Measurements from ENCODE around the gene PTPN11. TPM values are rescaled to one million over a fixed set of nuclear protein-coding genes. Genes with fewer than 3 reads are reported as not detected.

PTPN11 gene
- total and polyA plus RNA-seq, 10 of the 15 experiments (the other 5 are each of a cell fraction or from before 2014, with no cell fraction given), result 14.6 to 85.2 (median 58.6) TPM

DNA sequence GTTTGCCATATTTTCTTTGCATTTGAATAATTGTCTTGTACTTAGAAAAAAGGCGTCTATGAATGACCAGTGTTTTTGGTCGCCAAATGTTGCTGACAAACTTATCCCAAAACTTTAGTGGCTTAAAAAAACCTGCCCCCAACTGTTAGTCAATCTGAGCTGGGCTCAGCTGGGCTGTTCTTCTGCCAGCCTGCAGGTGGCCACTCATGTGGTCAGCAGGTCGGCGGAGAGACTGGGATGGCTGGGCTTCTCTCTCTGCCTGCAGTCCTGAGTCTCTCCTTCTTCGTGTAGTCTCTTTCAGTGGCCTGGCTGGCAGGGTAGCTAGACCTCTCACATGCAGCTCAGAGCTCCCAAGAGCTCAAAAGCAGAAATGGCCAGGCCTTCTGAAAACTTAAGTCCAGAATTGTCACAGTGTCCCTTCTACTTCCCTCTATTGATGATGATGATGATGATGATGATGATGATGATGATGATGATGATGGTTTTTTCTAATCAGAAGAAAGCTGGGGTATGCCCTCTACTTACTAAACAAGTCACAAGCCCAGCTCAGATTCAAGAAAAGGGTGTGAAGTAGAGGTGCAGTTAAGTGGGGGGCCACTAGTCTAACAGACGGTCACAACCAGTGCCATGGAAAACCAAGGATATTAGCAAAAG lies 87.9 kb downstream of the PTPN11 start:
- in situ Hi-C loops (cut with MboI), result no loop called here
- Histone ChIP-seq H3K36me3 (ENCODE audit: control insufficient read depth in 2 of 2, insufficient read depth in 2 of 2, low read length in 1 of 2) (peaks cover 8 to 27% of the 10 kb centered on the region in 2 experiments), H3K79me2 (ENCODE audit: control insufficient read depth, insufficient read depth, low read length) (no peaks in the 10 kb centered on the region), H4K20me1 (ENCODE audit: control insufficient read depth, insufficient read depth) (no peaks in the 10 kb centered on the region), H2AFZ (ENCODE audit: control insufficient read depth, low read depth, low read length) (no peak overlapping the region), H3K4me1 (ENCODE audit: control insufficient read depth, insufficient read depth, low read length) (no peaks in the 10 kb centered on the region), H3K9me3 (replicated peaks; ENCODE audit: control insufficient read depth, insufficient read depth, low read length) (no peaks in the 10 kb centered on the region), H3K4me2 (ENCODE audit: control insufficient read depth, insufficient read depth) (no peak overlapping the region), H3K9ac (ENCODE audit: control insufficient read depth, insufficient read depth, low read length) (no peak overlapping the region), H3K27ac (ENCODE audit: control insufficient read depth, insufficient read depth) (no peak overlapping the region), H3K4me3 (no peak overlapping the region), H3K27me3 (replicated peaks in 1 of 2; ENCODE audit: control insufficient read depth in 2 of 2, insufficient read depth in 2 of 2, low read length in 1 of 2) (no peaks in the 10 kb centered on the region)
- DNase-seq (ENCODE audit: low read depth, low spot score) (no peak), FAIRE-seq (peak; percentile 52), ATAC-seq (no peak)
- ChIA-PET SMC1A (ENCODE audit: uncharacterized antibody, unreplicated experiment) (no interaction called here), RAD21 (ENCODE audit: unreplicated experiment) (no interaction called here), CTCF (interaction anchor here (0.7 to 1.6 kb wide), 3 partner anchors 11 to 375 kb away, joined by 3 read pairs; no protein-coding TSS in a partner anchor), POLR2A (interaction anchor here (0.7 kb wide), 1 partner anchor 755 kb away, joined by 4 read pairs; no protein-coding TSS in a partner anchor)
- 90% methylated on average over 6 of the region's 6 CpGs for WGBS (ENCODE audit: insufficient coverage, insufficient replicate concordance, low lambda C conversion rate, missing lambda C conversion rate)
- TF ChIP-seq, protein P1, sequence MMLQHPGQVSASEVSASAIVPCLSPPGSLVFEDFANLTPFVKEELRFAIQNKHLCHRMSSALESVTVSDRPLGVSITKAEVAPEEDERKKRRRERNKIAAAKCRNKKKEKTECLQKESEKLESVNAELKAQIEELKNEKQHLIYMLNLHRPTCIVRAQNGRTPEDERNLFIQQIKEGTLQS (IDR thresholded peaks at IDR 0.05; ENCODE audit: borderline replicate concordance, extremely low read depth, low read depth, low read length), result no peak
- TF ChIP-seq, protein P2, sequence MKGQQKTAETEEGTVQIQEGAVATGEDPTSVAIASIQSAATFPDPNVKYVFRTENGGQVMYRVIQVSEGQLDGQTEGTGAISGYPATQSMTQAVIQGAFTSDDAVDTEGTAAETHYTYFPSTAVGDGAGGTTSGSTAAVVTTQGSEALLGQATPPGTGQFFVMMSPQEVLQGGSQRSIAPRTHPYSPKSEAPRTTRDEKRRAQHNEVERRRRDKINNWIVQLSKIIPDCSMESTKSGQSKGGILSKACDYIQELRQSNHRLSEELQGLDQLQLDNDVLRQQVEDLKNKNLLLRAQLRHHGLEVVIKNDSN (IDR thresholded peaks at IDR 0.05; ENCODE audit: borderline replicate concordance, extremely low read length, insufficient read depth, low read depth, low read length), result no peak
- intact Hi-C loops (cut with micrococcal nuclease; ENCODE audit: unreplicated experiment), result no loop called here
- BruUV-seq (replicated peaks), result TSS peak; percentile 69

DNA sequence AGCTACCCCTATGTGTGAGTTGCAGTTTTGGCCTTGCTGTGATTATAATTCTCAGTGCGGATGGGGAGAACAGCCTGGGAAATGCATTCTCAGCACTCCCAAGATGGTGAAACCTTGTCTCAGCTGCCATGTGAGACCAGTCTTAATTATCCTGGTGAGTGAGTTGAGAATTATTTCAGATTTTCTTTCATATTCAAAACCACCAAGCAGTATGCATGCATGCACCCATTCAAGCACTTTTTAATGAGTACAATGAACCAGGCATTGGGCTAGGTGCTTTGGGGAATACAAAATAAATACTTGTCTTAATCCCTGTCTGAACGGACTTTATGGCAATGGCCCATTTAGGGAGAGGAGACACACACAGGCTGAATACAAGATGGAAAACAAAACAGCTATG lies 94.7 kb downstream of the PTPN11 start:
- H3K9ac ChIP-seq (ENCODE audit: control insufficient read depth, insufficient read depth, low read length), result no peak overlapping the region
- H4K20me1 ChIP-seq (ENCODE audit: control insufficient read depth, insufficient read depth), result no peaks in the 10 kb centered on the region
- ChIA-PET POLR2A (no interaction called here), SMC1A (ENCODE audit: uncharacterized antibody, unreplicated experiment) (no interaction called here), CTCF (no interaction called here), RAD21 (ENCODE audit: unreplicated experiment) (no interaction called here)
- H3K4me1 ChIP-seq (ENCODE audit: control insufficient read depth, insufficient read depth, low read length), result no peaks in the 10 kb centered on the region
- no peak for TF ChIP-seq RUNX3 (IDR thresholded peaks at IDR 0.05; ENCODE audit: low read length)
- DNase-seq (ENCODE audit: low read depth, low spot score) (no peak), FAIRE-seq (no peak), ATAC-seq (no peak)
- H2AFZ ChIP-seq (ENCODE audit: control insufficient read depth, low read depth, low read length), result no peak overlapping the region
- H3K9me3 ChIP-seq (replicated peaks; ENCODE audit: control insufficient read depth, insufficient read depth, low read length), result no peaks in the 10 kb centered on the region
- WGBS (ENCODE audit: insufficient coverage, insufficient replicate concordance, low lambda C conversion rate, missing lambda C conversion rate), result 100% methylated on average over 2 of the region's 2 CpGs
- H3K4me3 ChIP-seq, result no peak overlapping the region
- H3K4me2 ChIP-seq (ENCODE audit: control insufficient read depth, insufficient read depth), result no peak overlapping the region
- intact Hi-C loops (cut with micrococcal nuclease; ENCODE audit: unreplicated experiment), result no loop called here
- in situ Hi-C loops (cut with MboI), result no loop called here
- H3K36me3 ChIP-seq (ENCODE audit: control insufficient read depth in 2 of 2, insufficient read depth in 2 of 2, low read length in 1 of 2), result no peaks in the 10 kb centered on the region; a peak in 1 of 4 replicates
- BruUV-seq (replicated peaks), result no TSS peak
- H3K27ac ChIP-seq (ENCODE audit: control insufficient read depth, insufficient read depth), result no peak overlapping the region
- no peaks in the 10 kb centered on the region for H3K79me2 ChIP-seq (ENCODE audit: control insufficient read depth, insufficient read depth, low read length)
- H3K27me3 ChIP-seq (replicated peaks in 1 of 2; ENCODE audit: control insufficient read depth in 2 of 2, insufficient read depth in 2 of 2, low read length in 1 of 2), result no peaks in the 10 kb centered on the region

Measured in GM12878 (cell line).